GM20000 (cell line): ENCODE data around the gene MTHFD1.

Experiments
- DNase-seq: peaks from one replicate; pipeline ENCODE4 v3.0.0; 2012; ENCODE audit warnings: low spot score
- TF ChIP-seq, protein P1 (sequence below): IDR thresholded peaks from 2 replicates; pipeline ENCODE4 v1.5.1; 2012; ENCODE audit warnings: mild to moderate bottlenecking, control low read depth; ENCODE audit errors: extremely low read depth, missing control alignments

MTHFD1 gene

GRCh38 chr14:64387782-64388532 is at the start of gene MTHFD1:
Gene MTHFD1, plus strand, starts transcription at chr14:64388353. Its CDS starts 75 bp downstream, at chr14:64388428.
- peak; percentile 94 for DNase-seq
- TF ChIP-seq, protein P1, sequence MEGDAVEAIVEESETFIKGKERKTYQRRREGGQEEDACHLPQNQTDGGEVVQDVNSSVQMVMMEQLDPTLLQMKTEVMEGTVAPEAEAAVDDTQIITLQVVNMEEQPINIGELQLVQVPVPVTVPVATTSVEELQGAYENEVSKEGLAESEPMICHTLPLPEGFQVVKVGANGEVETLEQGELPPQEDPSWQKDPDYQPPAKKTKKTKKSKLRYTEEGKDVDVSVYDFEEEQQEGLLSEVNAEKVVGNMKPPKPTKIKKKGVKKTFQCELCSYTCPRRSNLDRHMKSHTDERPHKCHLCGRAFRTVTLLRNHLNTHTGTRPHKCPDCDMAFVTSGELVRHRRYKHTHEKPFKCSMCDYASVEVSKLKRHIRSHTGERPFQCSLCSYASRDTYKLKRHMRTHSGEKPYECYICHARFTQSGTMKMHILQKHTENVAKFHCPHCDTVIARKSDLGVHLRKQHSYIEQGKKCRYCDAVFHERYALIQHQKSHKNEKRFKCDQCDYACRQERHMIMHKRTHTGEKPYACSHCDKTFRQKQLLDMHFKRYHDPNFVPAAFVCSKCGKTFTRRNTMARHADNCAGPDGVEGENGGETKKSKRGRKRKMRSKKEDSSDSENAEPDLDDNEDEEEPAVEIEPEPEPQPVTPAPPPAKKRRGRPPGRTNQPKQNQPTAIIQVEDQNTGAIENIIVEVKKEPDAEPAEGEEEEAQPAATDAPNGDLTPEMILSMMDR = no peak

GRCh38 chr14:64338616-64339316 is 49.4 kb upstream of the MTHFD1 start:
- TF ChIP-seq, protein P1 = no peak
- peak; percentile 98 for DNase-seq

- no peak for DNase-seq
- TF ChIP-seq, protein P1 = no peak
Measured at GRCh38 chr14:64340560-64341196, 47.5 kb upstream of the MTHFD1 start.

GRCh38 chr14:64347748-64348147 is 40.4 kb upstream of the MTHFD1 start:
- TF ChIP-seq, protein P1 = no peak
- no peak for DNase-seq

- TF ChIP-seq, protein P1 = no peak
- no peak for DNase-seq
Measured at GRCh38 chr14:64349741-64350490, 38.2 kb upstream of the MTHFD1 start.

DNA sequence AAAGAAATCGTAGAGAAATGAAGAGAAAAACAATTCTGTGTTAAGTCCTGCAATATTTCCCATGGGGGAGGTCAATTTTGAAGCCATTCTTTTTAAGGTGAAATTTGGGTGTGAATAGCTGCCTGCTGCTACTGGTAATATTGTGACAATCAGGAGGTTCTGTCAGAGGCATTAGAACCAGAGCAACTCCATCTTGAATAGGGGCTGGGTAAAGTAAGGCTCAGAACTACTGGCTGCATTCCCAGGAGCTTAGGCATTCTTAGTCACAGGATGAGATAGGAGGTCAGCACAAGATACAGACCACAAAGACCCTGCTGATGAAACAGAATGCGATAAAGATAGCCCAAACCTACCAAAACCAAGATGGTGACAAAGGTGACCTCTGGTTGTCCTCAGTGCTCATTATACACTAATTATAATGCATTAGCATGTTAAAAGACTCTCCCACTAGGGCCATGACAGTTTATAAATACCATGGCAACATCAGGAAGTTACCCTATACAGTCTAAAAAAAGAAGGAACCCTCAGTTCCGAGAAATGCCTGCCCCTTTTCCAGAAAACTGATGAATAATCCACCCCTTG is 24.8 kb upstream of the MTHFD1 start:
- TF ChIP-seq, protein P1 = no peak
- DNase-seq = no peak
